PC-3 (cell line): ENCODE measurements around the gene WTIP.

ENCODE experiments used
- CTCF ChIP-seq: fragments of 300-600 bp; sonication (generic); conservative IDR thresholded peaks from 2 replicates; pipeline ENCODE4 v1.5.1; 2017; ENCODE audit warnings: antibody characterized with exemption, low read depth, mild to moderate bottlenecking, low read length
- EZH2phosphoT487 ChIP-seq: fragments of 300-600 bp; sonication (generic); IDR thresholded peaks from 2 replicates; pipeline ENCODE4 v1.6.1; 2018; ENCODE audit warnings: mild to moderate bottlenecking, antibody characterized with exemption, low read length, borderline replicate concordance

DNA sequence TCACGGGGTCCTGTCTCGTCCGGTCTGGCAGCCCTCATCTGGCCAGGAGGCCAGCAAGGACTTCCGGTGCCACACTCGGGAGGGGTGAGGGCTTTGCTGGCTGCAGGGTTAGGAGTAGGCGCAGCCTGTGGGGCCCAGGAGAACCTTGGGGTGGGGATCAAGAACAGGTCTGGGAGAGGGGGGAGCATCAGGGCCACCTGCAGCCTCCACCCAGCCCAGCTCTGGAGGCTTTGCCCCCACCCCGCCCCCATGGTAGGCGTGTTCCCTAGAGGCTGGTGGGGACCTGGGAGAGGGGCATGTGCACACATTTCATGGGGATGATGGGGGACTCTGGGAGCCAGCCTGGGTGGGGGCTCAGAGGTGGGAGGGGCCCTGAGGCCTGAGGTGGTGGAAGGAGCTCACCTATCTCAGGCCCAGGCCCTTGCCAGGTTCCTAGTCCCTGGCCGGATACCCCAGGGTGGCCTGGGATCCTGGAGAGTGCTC lies 23.3 kb downstream of the WTIP start:
- no peak for TF ChIP-seq CTCF
- no peak for TF ChIP-seq EZH2phosphoT487
